Activated gamma-delta T cell treated with anti-CD3 and anti-CD28 coated beads, Interleukin-2, amount 50 U/mL, for 16 hours (primary cell): ENCODE measurements around the gene MYOG.

Experiments
- DNase-seq: peaks from one replicate; pipeline ENCODE4 v3.0.0-alpha.2; 2020; ENCODE audit warnings: low read depth

Gene MYOG

GRCh38 chr1:203072002-203072602, 13.7 kb downstream of the MYOG start:
- no peak for DNase-seq

DNA sequence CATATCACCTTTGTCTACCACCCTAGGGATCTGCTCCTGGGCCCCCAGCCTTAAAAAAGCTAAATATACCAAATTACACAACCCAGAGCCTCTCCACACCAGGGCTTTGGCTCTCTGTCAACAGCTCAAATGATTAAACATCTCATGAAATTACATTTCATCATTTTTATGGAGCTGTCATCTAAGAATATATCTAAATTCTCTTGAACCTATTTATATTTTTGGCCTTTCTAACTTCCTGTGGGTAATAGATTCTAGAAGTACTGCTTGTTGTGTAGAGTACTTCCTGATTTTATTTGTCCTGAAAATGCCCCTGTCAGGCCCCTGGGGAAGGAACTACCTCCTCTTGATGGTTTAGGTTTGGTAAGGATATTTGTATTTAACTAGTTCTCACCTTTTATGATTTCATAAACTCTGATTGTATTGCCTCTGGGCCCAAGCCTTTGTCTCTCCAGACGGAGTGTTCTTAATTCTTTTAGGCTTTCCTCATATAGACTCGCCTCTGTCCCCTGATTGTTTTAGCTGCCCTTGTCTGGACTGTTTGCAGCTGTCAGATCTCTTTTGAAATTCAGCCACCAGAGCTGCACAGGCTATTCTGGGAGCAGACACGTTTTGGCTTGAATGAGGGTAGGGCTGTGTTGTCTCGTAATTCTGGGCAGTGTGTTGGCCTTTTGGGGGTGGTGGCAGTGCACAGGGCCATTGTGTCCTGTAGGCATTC, 16.6 kb downstream of the MYOG start:
- DNase-seq: no peak

GRCh38 chr1:203066965-203067364, 18.8 kb downstream of the MYOG start:
- DNase-seq: no peak

- no peak for DNase-seq
Measured at GRCh38 chr1:203065986-203066385, 19.8 kb downstream of the MYOG start.

DNA sequence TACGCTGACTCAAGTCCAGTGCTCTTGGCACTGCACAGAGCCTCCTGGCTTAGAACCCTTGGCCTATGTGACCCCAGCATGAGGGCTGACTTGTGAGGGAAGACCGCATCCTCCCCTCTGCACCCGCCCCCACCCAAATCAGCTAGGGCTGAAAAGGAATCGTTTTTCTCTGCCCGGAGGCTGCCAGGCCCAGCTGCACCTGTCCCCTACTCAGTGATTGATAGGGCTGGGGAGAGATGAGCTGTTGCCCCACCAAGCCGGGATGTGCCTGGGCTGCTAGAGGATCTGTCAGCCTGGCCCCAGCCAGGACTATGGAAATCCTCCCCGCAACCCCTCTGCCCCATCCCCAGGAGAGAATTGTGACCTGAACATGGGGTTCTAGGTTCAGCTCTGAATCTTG, 20.6 kb downstream of the MYOG start:
- no peak for DNase-seq

GRCh38 chr1:203063287-203063686, 22.5 kb downstream of the MYOG start:
- no peak for DNase-seq

DNA sequence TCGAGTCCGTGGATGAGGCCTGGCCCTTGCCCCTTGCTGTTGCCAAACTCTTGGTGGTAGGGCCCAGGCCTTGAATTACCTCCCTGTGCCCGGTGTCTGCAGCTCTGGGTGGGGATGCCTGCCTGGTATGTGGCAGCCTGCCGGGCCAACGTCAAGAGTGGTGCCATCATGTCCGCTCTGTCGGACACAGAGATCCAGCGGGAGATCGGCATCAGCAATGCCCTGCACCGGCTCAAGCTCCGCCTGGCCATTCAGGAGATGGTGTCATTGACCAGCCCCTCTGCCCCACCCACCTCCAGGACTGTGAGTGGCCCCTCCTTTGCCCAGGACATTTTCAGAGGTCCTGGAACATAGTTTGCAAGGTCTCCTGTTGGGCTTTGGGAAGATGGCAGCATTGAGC, 25.7 kb downstream of the MYOG start:
- no peak for DNase-seq

GRCh38 chr1:203059485-203059884, 26.3 kb downstream of the MYOG start:
- no peak for DNase-seq

DNA sequence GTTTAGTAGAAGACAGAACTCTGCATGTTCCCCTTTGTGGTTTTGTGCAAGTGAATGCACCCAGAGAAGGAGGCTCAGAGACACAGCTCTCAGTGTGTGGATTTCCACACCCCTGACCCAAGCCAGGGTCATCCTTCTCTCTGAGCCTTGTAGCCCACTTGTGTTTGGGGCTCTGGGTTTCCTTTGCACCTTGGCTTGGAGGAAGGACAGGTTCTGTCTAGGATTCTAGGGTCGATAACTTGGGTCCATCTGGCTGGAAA, 27.2 kb downstream of the MYOG start:
- DNase-seq: no peak

GRCh38 chr1:203057911-203058675, 27.7 kb downstream of the MYOG start:
- DNase-seq: no peak

DNA sequence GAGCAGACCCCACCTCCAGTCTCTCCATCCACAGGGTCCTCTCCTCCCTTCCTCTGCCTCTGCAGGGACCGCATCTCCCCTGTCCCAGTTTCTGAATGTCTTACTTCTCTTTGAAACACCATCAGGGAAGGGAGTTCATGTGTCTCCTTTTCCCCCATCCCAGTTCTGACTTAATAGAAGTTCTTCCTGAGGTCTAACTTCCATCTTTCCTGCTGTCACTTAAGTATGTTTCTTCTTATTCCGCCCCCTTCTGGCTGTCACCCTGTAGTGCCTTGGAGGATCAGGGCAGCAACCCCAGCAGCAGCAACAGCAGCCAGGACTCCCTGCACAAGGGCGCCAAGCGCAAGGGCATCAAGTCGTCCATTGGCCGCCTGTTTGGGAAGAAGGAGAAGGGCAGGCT, 29.3 kb downstream of the MYOG start:
- no peak for DNase-seq

DNA sequence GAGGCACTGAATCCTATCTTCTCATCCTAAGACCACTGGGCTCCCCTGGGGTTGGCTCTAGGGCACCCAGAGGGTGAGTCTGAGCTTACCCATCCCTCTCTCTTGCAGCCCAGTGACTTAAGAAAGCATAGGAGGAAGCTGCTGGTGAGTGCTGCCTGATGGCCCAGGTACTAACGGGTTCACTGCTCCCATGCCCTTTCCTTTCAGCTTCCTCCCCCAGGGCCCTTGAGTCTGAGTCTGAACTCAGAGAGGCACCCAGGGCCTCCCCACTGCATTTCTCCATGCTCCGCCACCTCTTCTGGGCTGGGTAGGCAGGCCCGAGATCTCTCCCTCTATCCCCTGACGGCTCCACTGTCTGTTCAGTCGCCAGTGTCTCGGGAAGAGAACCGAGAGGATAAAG, 29.8 kb downstream of the MYOG start:
- no peak for DNase-seq

- no peak for DNase-seq
Measured at GRCh38 chr1:203055161-203055799, 30.5 kb downstream of the MYOG start.

DNA sequence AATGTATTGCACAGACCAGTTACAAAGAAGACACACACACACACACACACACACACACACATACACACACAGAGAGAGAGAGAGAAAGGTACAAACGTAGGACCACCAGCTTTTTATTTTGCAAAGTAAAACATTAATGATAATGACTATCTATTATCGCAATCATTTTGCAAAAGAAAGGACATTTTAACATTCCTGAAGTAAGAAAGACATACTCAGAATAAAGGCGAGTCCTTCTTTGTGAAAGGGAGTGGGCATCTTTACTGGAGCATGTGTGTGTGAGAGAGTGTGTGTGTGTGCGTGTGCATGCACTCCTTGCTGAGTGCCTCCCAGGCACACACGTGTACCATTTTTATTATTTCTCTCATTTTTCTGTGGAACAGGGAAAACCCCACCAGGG, 31.2 kb downstream of the MYOG start:
- DNase-seq: no peak

GRCh38 chr1:203054184-203054583, 31.6 kb downstream of the MYOG start:
- no peak for DNase-seq

GRCh38 chr1:203052601-203053000, 33.2 kb downstream of the MYOG start:
- no peak for DNase-seq

- DNase-seq: no peak
Measured at GRCh38 chr1:203051841-203052324, 33.9 kb downstream of the MYOG start.

DNA sequence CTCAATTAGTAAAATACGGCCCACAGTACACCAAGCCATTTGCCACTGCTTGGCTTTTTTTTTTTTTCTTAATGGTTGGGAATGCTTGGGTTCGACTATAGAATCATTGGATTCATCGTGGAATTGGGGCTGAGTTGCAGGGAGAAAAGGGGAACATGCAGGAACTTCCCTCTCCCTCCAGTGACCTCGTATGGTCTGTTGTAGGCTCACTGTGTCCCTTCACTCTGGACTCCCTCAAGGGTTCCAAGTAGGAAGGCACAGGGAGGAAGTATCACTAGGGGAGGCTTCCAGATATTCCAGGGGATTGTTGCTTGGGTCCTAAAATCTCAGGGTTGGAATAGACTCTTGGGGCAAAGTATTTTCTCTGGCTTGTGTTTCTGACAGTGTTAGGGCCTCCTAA, 35.0 kb downstream of the MYOG start:
- DNase-seq: no peak

GRCh38 chr1:203049576-203050180, 36.1 kb downstream of the MYOG start:
- DNase-seq: no peak

DNA sequence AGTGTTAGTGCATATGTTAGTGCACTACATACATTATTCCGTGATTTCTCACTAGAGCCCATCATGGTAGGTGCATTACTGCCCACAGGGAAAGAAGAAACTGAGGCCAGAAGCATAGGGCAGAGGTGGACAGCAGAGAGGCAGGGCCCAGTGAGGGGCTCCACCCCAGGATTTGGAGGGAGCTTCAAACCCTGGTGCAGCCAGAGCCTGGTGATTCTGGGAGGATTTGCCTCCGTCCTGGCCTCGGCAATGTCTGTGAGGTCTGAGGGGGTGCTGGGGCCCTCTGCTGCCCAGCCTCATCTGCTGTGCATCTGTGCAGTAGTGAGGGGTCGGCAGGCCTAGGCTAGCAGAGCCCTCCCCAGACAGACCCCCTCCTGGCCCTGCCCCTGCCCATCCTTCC, 36.7 kb downstream of the MYOG start:
- DNase-seq: no peak

GRCh38 chr1:203048555-203049051, 37.2 kb downstream of the MYOG start:
- no peak for DNase-seq

DNA sequence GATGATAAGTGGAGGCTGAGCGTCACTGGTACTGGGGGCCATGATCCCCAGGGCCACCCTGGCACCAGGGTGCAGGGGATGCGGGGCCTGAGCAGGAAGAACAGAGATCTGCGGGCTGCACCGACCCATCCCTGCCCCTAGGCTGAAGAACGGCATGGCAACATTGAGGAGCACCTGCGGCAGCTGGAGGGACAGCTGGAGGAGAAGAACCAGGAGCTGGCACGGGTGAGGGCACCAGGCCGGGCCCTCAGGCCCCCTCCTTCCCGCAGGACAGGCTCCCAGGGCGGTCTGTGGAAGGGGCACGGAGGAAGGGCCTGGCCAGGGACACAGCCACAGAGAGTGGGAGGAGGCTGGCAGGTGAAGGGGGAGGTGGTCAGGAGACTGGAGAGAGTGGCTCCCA, 37.7 kb downstream of the MYOG start:
- no peak for DNase-seq
